ENCODE data around the gene TGM5. TPM values are rescaled to one million over a fixed set of nuclear protein-coding genes. Genes with fewer than 3 reads are reported as not detected.
A peak's percentile ranks its signal among the peaks of the same experiment; 100 is the strongest.
"Not testable (repeated sequence)": the region's sequence is repeated elsewhere in the genome, so short reads cannot be mapped to it uniquely, and the experiment has no call there.

The TGM5 gene
- total RNA-seq, 1 experiment from 2014 or later: 0.39 TPM

DNA sequence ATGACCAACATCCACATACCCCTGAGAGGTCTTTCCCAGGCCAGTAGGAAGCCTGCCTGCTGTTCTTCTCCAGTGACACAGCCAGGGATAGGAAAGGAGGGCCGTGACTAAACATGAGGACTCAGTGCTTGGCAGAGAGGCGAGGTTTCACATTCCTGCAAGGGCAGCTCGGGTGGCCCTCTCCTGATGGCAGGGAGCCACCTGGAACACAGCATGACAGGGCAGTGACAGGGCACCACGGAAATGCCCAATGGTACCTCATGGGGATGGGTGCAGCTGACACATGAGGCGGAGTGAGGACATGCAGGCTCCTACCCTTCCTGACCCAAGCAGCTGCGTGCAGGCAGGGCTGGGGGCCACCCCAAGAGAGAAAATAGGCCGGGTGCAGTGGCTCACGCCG is 7.4 kb upstream of the TGM5 start:
- Histone ChIP-seq H3K36me3 (ENCODE audit: low read depth) (no peaks in the 10 kb centered on the region), H2AFZ (no peak overlapping the region), H3K4me2 (no peak overlapping the region), H3K27me3 (ENCODE audit: insufficient read depth, low read depth) (no peaks in the 10 kb centered on the region), H3K4me3 (no peak overlapping the region), H3K9me2 (ENCODE audit: insufficient read depth) (no peaks in the 10 kb centered on the region), H3K4me1 (replicated peaks; ENCODE audit: insufficient read depth) (peaks cover 6% of the 10 kb centered on the region; the same call in 1 of the 2 replicates), H3K27ac (peak overlapping the region; percentile 53), H3F3A (ENCODE audit: insufficient read depth, low read depth) (peaks cover 3% of the 10 kb centered on the region; the same call in 1 of the 2 replicates), H4K20me1 (ENCODE audit: insufficient read depth) (no peaks in the 10 kb centered on the region), H3K9me3 (ENCODE audit: insufficient read depth, low read depth) (no peaks in the 10 kb centered on the region), H3K79me2 (ENCODE audit: low read depth) (no peaks in the 10 kb centered on the region)
- TF ChIP-seq, protein P1, sequence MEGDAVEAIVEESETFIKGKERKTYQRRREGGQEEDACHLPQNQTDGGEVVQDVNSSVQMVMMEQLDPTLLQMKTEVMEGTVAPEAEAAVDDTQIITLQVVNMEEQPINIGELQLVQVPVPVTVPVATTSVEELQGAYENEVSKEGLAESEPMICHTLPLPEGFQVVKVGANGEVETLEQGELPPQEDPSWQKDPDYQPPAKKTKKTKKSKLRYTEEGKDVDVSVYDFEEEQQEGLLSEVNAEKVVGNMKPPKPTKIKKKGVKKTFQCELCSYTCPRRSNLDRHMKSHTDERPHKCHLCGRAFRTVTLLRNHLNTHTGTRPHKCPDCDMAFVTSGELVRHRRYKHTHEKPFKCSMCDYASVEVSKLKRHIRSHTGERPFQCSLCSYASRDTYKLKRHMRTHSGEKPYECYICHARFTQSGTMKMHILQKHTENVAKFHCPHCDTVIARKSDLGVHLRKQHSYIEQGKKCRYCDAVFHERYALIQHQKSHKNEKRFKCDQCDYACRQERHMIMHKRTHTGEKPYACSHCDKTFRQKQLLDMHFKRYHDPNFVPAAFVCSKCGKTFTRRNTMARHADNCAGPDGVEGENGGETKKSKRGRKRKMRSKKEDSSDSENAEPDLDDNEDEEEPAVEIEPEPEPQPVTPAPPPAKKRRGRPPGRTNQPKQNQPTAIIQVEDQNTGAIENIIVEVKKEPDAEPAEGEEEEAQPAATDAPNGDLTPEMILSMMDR (conservative IDR thresholded peaks at IDR 0.05): no peak
- no peak for TF ChIP-seq EZH2 (IDR thresholded peaks at IDR 0.05; ENCODE audit: low read depth)
- peak; percentile 81 to 82 for DNase-seq
- CTCF ChIA-PET: interaction anchor here (0.7 kb wide), 1 partner anchor 62 kb away, joined by 3 read pairs; no protein-coding TSS in a partner anchor
- BruUV-seq (replicated peaks): no TSS peak
- POLR2A ChIA-PET (ENCODE audit: unreplicated experiment): no interaction called here
- intact Hi-C loops (cut with micrococcal nuclease; ENCODE audit: unreplicated experiment): no loop called here

GRCh38 chr15:43273243-43273642 is 6.5 kb upstream of the TGM5 start:
- Histone ChIP-seq H4K20me1 (ENCODE audit: insufficient read depth) (no peaks in the 10 kb centered on the region), H3K36me3 (ENCODE audit: low read depth) (no peaks in the 10 kb centered on the region), H3K79me2 (ENCODE audit: low read depth) (no peaks in the 10 kb centered on the region), H3K4me2 (no peak overlapping the region), H2AFZ (no peak overlapping the region), H3K27me3 (ENCODE audit: insufficient read depth, low read depth) (no peaks in the 10 kb centered on the region), H3K4me3 (no peak overlapping the region), H3K4me1 (replicated peaks; ENCODE audit: insufficient read depth) (peaks cover 6% of the 10 kb centered on the region; the same call in 1 of the 2 replicates), H3F3A (ENCODE audit: insufficient read depth, low read depth) (peaks cover 3% of the 10 kb centered on the region; the same call in 1 of the 2 replicates), H3K27ac (peak overlapping the region; percentile 53; the same call in 1 of the 2 replicates), H3K9me3 (ENCODE audit: insufficient read depth, low read depth) (no peaks in the 10 kb centered on the region), H3K9me2 (ENCODE audit: insufficient read depth) (no peaks in the 10 kb centered on the region)
- CTCF ChIA-PET: interaction anchor here (0.5 to 0.7 kb wide), 3 partner anchors 179 to 513 kb away, joined by 4 to 11 read pairs (median 6); no protein-coding TSS in a partner anchor
- no peak for TF ChIP-seq EZH2 (IDR thresholded peaks at IDR 0.05; ENCODE audit: low read depth)
- TF ChIP-seq, protein P1 (conservative IDR thresholded peaks at IDR 0.05): no peak
- POLR2A ChIA-PET (ENCODE audit: unreplicated experiment): no interaction called here
- BruUV-seq (replicated peaks): no TSS peak
- intact Hi-C loops (cut with micrococcal nuclease; ENCODE audit: unreplicated experiment): no loop called here
- DNase-seq: no peak

GRCh38 chr15:43271908-43272307 is 5.2 kb upstream of the TGM5 start:
- H2AFZ ChIP-seq; H4K20me1 ChIP-seq (ENCODE audit: insufficient read depth); H3K9me2 ChIP-seq (ENCODE audit: insufficient read depth); H3K79me2 ChIP-seq (ENCODE audit: low read depth); H3K27ac ChIP-seq; intact Hi-C loops (cut with micrococcal nuclease; ENCODE audit: unreplicated experiment); H3K9me3 ChIP-seq (ENCODE audit: insufficient read depth, low read depth); H3K4me2 ChIP-seq; H3K36me3 ChIP-seq (ENCODE audit: low read depth); POLR2A ChIA-PET (ENCODE audit: unreplicated experiment); H3K27me3 ChIP-seq (ENCODE audit: insufficient read depth, low read depth); DNase-seq; CTCF ChIA-PET; H3K4me3 ChIP-seq; BruUV-seq (replicated peaks): not testable (repeated sequence)
- H3K4me1 ChIP-seq (replicated peaks; ENCODE audit: insufficient read depth): peaks cover 18% of the 10 kb centered on the region
- peaks cover 11% of the 10 kb centered on the region; the same call in 1 of the 2 replicates for H3F3A ChIP-seq (ENCODE audit: insufficient read depth, low read depth)

Measured in PC-9 (cell line).